HG03025 (cell line): ENCODE measurements around the gene SPATS2.
"Not testable (repeated sequence)": the region's sequence is repeated elsewhere in the genome, so short reads cannot be mapped to it uniquely, and the experiment has no call there.

Experiments used
- ATAC-seq: cut with Tn5 transposase; IDR thresholded peaks from one replicate; pipeline ENCODE4 v1.9.1; 2021; ENCODE audit warnings: mild to moderate bottlenecking, moderate library complexity; ENCODE audit not compliant: unreplicated experiment, low FRiP score

Gene SPATS2

DNA sequence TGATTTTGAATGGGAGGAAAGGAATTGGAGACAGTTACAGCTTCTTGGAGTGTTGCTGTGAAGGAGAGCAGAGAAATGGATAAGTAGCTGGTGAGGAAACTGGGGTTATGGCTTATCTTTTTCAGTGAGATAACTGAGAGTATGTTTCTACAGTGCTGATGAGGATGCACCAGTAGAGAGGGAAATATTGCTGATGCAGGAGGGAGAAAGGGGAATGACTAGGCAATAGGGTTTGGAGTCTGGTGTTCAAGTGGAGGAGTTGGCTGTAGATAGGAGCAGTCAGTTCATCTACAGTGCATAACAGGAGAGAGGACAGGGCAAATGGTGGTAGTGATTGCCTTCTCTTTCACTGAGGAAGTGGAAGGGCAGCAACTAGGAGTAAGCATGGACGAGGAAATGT is 33.0 kb downstream of the SPATS2 start:
- ATAC-seq: no peak

DNA sequence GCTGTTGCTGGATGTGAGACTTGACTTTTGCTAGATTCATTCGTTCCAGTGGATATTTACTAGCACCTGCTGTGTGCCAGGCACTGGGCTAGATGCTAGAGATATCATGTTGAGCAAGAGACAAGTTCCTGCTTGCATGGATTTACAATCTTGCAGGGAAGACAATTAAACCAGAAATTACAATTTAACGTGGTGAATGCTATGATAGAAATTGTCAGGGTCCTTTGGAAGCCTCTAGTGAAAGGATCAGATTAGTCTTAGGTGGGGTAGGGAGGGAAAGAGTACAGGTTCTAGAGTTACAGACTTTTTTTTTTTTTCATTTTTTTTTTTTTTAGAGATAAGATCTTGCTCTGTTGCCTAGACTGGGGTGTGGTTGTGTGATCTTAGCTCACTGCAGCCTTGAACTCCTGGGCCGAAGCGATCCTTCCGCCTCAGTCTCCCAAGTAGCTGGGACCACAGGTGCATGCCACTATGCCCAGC is 36.7 kb downstream of the SPATS2 start:
- no peak for ATAC-seq

DNA sequence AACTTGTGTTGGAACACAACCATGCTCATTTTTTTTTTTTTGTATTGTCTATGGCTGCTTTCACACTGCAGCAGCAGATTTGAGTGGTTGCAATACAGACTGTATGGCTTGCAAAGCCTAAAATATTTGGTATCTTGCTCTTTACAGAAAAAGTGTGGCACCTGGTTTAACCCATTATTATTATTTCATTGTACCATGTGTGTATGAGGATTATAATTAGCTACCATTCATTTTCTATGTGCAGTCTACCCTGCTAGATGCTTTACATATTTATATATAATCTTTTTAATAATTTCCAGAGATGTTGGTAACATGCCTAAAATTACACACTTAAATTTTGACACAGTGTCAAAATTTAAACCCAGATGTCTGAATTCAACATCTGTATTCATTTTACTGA is 37.7 kb downstream of the SPATS2 start:
- ATAC-seq: no peak

DNA sequence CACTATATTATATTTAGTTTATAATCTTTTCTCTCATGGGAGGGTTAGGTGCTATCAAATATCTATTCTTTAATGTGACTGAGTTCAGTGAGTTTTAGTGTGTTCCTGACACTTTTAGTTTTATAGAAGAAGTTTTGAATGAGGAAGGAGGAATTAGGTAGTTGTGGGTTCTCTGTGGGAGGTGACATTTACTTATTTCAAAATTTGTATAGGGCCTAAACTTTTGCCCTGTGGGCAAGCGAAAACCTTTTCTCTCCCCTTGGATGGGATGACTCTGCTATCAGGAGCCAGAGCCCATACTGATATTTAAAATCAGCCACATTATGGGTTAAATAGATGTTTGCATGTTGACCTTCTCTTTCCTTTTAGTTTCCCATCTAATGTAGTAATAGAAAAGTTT is 43.6 kb downstream of the SPATS2 start:
- ATAC-seq: no peak

DNA sequence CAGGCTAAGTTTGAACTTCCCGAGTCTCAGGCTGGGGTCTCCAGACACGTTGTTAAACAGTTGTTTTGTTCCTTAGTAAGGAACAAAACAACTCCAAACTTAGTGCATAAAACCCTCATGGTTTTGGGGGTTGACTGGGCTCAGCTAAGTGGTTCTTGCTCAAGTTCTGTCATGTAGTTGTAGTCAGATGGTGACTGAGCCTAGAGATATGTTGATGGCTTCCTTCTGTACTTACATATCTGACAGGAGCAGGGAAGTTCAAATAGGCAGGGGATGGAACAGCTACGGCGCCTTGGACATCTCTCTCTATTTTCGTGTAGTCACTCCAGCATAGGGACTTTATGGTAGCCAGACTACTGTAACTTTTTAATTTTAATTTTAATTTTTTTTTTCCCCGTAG is 45.7 kb downstream of the SPATS2 start:
- no peak for ATAC-seq

DNA sequence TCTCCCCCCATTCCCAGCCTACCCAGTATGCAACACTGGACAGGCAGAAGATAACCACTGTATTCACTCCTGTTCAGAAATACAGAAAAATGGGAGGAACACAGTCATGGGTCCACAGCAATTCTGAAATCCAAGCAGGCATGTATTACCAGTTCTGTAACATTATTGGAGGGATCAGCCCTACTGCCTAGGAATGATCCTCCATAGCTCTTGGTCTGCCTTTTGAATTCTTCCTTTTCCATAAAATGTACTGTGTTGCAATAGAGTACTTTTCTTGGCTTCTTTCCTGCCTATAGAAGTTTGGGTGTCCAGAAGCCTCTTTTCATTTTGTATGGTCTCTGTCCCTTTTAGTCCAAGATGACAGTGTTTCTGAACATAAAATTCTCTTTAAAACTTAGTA is 46.5 kb downstream of the SPATS2 start:
- no peak for ATAC-seq

DNA sequence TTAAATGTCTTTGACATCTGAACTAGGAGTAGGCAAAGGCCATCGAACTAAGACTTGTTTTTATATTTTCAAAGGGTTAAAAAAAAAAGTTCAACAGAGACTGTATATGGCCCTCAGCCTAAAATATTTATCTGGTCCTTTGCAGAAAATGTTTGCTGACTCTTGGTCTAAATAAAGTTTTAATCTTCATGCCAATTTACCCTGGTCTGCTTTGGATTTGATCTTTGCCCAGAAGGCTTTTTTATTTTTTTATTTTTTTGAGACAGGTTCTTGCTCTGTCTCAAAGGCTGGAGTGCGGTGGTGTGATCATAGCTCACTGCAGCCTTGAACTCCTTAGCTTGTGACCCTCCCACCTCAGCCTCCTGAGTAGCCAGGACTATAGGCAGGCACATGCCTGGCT is 47.1 kb downstream of the SPATS2 start:
- ATAC-seq: no peak

DNA sequence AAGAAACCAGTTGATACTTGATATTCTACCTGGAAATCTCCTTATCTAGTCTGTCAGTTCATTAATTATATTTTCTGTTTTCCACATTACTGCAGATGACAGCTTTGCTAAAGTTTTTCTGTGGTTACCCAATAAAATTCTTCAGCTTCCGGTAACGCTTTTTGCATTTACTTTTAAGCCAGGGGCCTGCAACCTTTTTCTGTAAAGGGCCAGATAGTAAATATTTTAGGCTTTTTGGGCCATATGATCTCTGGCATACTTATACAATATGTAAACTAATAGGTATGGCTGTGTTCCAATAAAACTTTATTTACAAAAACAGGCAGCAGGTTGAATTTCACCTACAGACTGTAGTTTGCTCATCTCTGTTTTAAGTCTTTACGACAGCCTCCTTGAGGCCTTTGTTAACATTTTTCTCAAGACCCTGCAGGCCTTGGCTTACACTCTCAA is 48.3 kb downstream of the SPATS2 start:
- ATAC-seq: no peak

DNA sequence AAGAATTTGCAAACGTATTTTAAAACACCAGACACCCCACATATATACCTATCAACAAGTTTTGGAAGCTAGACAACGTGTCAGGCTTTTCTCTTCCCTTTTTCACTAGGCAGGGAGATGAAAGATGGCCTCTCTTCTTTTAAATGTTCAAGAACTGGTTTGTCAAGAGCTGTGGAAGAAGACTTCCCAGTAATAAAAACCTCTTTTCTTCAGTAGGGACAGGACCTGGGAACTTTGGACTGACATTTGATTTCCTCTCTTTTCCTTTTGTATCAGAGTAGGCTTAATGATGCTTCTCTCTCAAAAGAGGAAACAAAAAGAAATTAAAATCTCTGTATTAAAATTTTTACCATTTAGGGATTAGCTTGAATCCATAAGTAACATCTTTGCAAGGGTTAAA is 49.6 kb downstream of the SPATS2 start:
- no peak for ATAC-seq

DNA sequence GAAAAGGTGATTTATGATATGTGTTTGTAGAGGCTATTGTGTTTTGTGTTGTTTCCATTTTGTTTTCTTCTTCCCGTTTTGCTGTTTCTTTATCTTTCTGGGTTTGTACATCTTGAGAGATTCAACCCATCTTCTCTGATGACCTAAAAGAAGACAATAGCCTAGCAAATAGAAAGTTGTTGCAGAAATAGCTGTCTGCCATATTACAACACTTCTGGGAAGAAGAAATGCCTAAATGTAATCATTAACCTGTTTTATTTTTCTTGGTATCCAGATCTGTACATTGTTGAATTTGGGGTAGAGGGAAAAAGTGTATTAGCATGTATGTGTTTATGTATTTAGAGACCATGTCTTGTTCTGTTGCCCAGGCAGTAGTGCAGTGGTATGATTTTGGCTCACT is 50.3 kb downstream of the SPATS2 start:
- no peak for ATAC-seq

DNA sequence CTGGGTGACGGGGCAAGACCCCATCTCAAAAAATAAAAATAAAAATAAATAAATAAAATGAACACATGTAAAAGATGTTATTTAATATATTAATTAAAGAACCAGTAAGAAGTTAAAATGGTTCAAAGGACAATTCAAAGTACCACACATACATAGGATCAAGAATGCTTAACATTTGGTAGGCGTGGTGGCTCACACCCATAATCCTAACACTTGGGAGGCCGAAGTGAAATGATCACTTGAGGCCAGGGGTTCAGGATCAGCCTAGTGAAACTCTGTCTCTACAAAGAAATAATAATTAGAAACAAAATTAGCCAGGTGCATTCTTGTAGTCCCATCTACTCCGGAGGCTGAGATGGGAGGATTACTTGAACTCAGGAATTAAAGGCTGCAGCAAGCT is 53.3 kb downstream of the SPATS2 start:
- ATAC-seq: no peak

DNA sequence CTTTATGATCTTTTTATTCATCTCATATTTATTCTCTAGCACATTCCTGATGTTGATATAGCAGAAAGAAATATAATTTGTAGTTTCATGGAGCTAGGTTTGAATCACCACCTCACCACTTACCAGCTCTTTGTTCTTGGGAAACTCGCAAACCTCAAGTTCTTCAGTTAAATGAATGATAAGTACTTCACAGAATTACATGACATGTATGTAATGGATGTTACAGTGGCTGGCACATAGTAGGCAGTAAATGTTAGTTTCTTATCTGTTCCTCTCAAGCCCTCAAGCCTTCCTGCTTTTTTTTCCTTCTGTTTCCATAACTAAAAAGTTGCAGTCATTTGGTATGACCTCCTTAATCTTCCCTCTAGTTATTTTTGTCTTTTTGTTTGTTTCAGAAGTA is 54.9 kb downstream of the SPATS2 start:
- no peak for ATAC-seq

DNA sequence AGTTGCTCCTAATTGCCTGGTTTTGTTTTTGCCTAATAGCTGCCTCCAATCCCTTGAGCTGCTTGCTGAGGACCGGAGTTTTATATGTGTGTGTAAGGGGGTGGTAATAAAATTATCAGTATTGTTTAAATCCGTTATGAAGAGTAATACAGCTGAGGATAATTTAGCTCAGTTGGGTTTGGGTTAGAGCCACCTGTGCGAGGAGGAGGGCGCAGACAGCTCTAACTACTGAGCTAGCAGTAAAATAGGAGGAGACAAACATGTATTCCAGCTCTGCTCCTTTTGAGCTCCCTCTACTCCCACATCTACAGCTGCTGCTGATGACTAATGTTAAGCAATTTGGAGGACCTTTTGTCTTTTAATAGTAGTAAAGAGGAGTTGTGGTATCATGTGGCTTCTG is 61.5 kb downstream of the SPATS2 start:
- no peak for ATAC-seq

DNA sequence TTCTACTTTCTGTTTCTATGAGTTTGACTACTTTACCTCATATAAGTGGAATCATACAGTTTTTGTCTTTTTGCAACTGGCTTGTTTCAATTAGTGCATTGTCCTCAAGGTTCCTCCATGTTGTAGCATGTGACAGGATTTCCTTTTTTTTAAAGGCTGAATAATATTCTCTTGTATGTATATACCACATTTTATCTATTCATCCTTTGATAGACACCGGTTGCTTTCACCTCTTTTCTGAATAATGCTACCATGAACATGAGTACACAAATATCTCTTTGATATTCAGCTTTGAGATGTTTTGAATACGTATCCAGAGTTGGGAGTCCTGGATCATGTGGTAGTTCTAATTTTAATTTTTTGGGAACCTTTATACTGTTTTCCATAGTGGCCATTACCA is 65.4 kb downstream of the SPATS2 start:
- no peak for ATAC-seq

DNA sequence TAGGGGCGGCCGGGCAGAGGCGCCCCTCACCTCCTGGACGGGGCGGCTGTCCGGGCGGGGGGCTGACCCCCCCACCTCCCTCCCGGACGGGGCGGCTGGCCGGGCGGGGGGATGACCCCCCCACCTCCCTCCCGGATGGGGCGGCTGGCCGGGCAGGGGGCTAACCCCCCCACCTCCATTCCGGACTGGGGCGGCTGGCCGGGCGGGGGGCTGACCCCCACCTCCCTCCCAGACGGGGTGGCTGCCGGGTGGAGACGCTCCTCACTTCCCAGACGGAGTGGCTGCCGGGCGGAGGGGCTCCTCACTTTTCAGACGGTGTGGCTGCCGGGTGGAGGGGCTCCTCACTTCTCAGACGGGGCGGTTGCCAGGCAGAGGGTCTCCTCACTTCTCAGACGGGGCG is 69.5 kb downstream of the SPATS2 start:
- not testable (repeated sequence) for ATAC-seq

DNA sequence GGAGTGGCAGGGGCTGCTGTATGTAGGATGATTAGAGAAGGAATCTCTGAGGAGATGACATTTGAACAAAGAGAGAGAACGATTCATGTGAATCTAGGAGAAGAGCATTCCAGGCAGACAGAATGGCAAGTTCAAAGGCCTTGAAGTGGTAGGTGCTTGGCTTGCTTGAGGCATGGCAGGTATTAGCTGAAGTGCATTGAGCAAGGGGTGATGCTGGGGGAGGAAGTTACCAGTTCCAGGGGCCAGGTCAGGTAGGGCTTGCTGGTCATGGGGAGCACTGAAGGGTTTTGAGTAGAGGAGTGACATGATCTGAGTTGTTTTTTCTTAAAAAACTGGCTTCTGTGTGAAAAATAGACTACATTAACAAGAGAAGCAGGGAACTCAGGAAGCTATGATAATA is 71.8 kb downstream of the SPATS2 start:
- ATAC-seq: no peak

DNA sequence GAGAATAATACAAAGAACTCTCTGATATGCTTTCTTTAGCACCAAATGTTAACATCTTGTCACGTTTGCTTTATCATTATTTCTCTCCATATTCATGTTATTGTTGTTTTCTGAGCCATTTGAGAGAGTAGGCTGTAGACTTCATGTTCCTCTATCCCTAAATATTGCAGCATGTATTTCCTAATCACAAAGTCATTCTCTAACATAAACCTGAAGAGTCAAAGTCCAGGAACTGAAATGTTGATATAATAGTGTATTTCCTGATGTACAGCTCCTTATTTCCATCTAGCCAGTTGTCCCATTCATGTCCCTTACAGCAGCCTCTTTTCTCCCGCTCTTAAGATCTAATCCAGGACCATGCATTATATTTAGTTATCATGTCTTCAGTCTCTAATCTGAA is 72.8 kb downstream of the SPATS2 start:
- ATAC-seq: no peak

DNA sequence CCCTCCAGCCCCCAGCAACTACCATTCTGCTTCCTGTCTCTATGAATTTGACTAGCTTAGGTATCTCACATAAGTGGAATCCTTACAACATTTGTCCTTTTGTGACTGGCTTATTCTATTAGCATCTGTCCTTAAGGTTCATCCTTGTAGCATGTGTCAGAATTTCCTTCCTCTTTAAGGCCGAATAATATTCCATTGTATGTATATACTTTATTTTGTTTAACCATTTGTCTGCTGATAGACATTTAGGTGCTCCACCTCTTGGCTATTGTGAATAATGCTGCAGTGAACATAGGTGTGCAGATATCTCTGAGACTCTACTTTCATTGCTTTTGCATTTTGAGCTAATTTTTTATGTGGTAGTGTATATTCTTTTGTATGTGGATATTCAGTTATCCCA is 75.7 kb downstream of the SPATS2 start:
- ATAC-seq: no peak

DNA sequence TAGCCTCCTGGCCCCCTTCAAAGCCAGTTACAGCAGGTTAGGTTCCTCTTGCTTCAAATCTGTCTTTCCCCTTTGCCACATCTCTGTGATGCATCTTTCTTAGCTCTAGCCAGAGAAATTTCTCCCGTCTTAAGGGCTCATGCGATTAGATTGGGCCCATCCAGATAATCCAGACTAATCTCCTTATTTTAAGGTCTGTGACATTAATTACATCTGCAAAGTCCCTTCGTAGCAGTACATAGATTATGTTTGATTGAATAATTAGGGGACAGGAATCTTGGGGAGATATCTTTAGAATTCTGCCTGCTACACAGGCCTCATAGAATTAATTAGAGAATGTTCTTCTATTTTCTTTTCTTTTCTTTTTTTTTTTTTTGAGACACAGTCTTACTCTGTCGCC is 79.3 kb downstream of the SPATS2 start:
- no peak for ATAC-seq

DNA sequence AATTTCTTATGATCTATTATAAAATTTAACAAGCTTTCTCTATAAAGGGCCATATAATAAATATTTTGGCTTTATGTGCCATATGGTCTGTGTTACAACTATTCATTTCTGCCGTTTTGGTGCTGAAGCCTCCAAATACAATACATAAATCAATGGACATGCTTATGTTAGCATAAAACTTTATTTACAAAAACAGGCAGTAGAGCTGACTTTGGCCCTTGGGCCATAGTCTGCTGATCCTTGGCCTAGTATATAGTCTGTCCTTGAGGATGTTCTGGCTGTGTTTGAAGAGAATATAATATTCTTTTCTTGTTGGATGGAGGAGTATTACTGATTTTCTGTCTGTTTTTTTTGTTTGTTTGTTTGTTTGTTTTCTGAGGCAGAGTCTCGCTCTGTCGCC is 81.6 kb downstream of the SPATS2 start:
- ATAC-seq: no peak

DNA sequence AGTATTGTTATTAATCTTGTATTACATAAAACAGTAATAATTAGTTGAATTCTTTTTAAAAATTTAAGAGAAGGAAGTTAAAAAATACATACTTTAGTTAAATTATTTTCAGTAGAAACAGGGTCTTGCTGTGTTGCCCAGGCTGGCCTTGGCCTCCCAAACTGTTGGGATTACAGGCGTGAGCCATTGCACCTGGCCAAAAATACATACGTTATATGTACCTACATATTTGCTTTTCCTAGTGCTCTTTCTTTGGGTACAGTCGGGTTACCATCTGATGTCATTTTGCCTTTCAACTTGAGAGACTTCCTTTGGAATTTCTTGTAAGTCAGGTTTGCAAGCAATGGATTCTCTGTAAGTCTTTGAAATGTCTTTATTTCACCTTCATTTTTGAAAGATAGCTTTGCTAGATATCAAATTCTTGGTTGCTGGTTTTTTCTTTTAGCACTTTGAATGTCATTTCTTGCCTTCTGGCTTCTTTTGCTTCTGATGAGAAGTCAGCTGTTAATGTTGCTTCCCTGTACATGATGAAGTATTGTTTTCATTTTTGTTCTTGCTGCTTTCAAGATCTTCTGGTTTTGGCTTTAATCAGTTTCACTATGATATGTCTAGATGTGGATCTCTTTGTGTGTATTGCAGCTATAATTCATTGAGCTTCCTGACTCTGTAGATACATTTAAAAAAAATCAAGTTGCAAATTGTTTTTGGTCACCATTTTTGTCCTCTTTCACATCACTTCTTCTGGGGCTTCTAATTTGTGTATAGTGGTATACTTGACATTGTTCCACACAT is 84.4 kb downstream of the SPATS2 start:
- no peak for ATAC-seq

DNA sequence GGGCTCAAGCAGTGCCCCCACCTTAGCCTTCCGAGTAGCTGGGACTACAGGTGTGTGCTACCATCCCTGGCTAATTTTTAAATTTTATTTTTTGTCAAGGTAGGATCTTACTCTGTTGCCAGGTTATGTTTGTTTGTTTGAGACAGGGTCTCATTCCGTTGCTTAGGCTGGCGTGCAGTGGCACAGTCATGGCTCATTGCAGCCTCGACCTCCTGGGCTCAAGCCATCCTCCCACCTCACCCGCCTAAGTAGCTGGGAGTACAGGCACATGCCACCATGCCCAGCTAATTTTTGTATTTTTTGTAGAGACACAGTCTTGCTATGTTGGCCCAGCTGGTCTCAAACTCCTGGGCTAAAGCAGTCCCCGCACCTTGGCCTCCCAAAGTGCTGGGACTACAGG is 88.2 kb downstream of the SPATS2 start:
- no peak for ATAC-seq
